H7 (cell line): ENCODE data around the gene LRP3. TPM values are rescaled to one million over a fixed set of nuclear protein-coding genes. Genes with fewer than 3 reads are reported as not detected.

Experiments used
- DNase-seq: peaks from one replicate; pipeline ENCODE4 v3.0.0; 2012
- H3K27me3 ChIP-seq: 2 replicates; pipeline ENCODE4 v1.6.0; 2011; ENCODE audit warnings: mild to moderate bottlenecking, low read length; ENCODE audit not compliant: control insufficient read depth, insufficient read depth
- H3K36me3 ChIP-seq: replicated peaks from 2 replicates; pipeline ENCODE4 v1.5.1; 2011; ENCODE audit warnings: low read length; ENCODE audit not compliant: control insufficient read depth, insufficient read depth
- H3K4me3 ChIP-seq: 2 replicates; pipeline ENCODE4 v1.5.1; 2011; ENCODE audit warnings: low read depth, mild to moderate bottlenecking, control low read depth, low read length, moderate library complexity; ENCODE audit not compliant: insufficient read depth
- total RNA-seq: library from RNA; depleted of rRNA; stranded (reverse); fragments of >200 nt; shearing (Covaris generic); gene quantifications from 2 replicates; pipeline ENCODE4 v1.2.3, GENCODE V29; 2014

The LRP3 gene
- total RNA-seq, 1 experiment from 2014 or later = 57.7 TPM

GRCh38 chr19:33241091-33241529 is 47.0 kb downstream of the LRP3 start:
- Histone ChIP-seq H3K36me3 (no peaks in the 10 kb centered on the region), H3K4me3 (no peak overlapping the region), H3K27me3 (no peaks in the 10 kb centered on the region)
- DNase-seq = no peak

GRCh38 chr19:33241530-33242101 is 47.5 kb downstream of the LRP3 start:
- Histone ChIP-seq H3K4me3 (no peak overlapping the region), H3K36me3 (no peaks in the 10 kb centered on the region), H3K27me3 (no peaks in the 10 kb centered on the region)
- DNase-seq = peak; percentile 88

- Histone ChIP-seq H3K27me3 (no peaks in the 10 kb centered on the region), H3K36me3 (no peaks in the 10 kb centered on the region), H3K4me3 (no peak overlapping the region)
- DNase-seq = no peak
Observed at GRCh38 chr19:33242131-33242530, 48.0 kb downstream of the LRP3 start.

- Histone ChIP-seq H3K27me3 (no peaks in the 10 kb centered on the region), H3K36me3 (no peaks in the 10 kb centered on the region), H3K4me3 (no peak overlapping the region)
- DNase-seq = no peak
Observed at GRCh38 chr19:33242911-33243310, 48.8 kb downstream of the LRP3 start.

- no peak overlapping the region for H3K4me3 ChIP-seq
- no peaks in the 10 kb centered on the region for H3K36me3 ChIP-seq
- DNase-seq = peak; percentile 65
- H3K27me3 ChIP-seq = no peaks in the 10 kb centered on the region
Observed at GRCh38 chr19:33245948-33246708, 52.0 kb downstream of the LRP3 start.

GRCh38 chr19:33246709-33247440 is 52.7 kb downstream of the LRP3 start:
- no peak overlapping the region for H3K4me3 ChIP-seq
- DNase-seq = peak; percentile 51
- H3K27me3 ChIP-seq = no peaks in the 10 kb centered on the region

GRCh38 chr19:33247441-33247819 is 53.3 kb downstream of the LRP3 start:
- H3K4me3 ChIP-seq = no peak overlapping the region
- H3K27me3 ChIP-seq = no peaks in the 10 kb centered on the region
- H3K36me3 ChIP-seq = no peaks in the 10 kb centered on the region
- DNase-seq = peak; percentile 42

More at GRCh38 chr19:33246709-33247440, 52.7 kb downstream of the LRP3 start:
- H3K36me3 ChIP-seq = no peaks in the 10 kb centered on the region

GRCh38 chr19:33248104-33248503 is 54.0 kb downstream of the LRP3 start:
- Histone ChIP-seq H3K27me3 (no peaks in the 10 kb centered on the region), H3K4me3 (no peak overlapping the region), H3K36me3 (no peaks in the 10 kb centered on the region)
- no peak for DNase-seq

GRCh38 chr19:33248553-33248953 is 54.4 kb downstream of the LRP3 start:
- Histone ChIP-seq H3K4me3 (no peak overlapping the region), H3K27me3 (no peaks in the 10 kb centered on the region), H3K36me3 (no peaks in the 10 kb centered on the region)
- peak; percentile 76 for DNase-seq

GRCh38 chr19:33248954-33249613 is 55.0 kb downstream of the LRP3 start:
- DNase-seq = peak; percentile 74
- Histone ChIP-seq H3K27me3 (no peaks in the 10 kb centered on the region), H3K36me3 (no peaks in the 10 kb centered on the region), H3K4me3 (no peak overlapping the region)

GRCh38 chr19:33249740-33250366 is 55.7 kb downstream of the LRP3 start:
- no peak for DNase-seq
- H3K27me3 ChIP-seq = no peaks in the 10 kb centered on the region
- H3K36me3 ChIP-seq = no peaks in the 10 kb centered on the region
- no peak overlapping the region for H3K4me3 ChIP-seq

GRCh38 chr19:33250500-33250899 is 56.4 kb downstream of the LRP3 start:
- DNase-seq = no peak
- no peaks in the 10 kb centered on the region for H3K36me3 ChIP-seq
- no peaks in the 10 kb centered on the region for H3K27me3 ChIP-seq
- H3K4me3 ChIP-seq = no peak overlapping the region

GRCh38 chr19:33251076-33251475 is 56.9 kb downstream of the LRP3 start:
- H3K4me3 ChIP-seq = no peak overlapping the region
- peak; percentile 74 for DNase-seq
- no peaks in the 10 kb centered on the region for H3K36me3 ChIP-seq
- no peaks in the 10 kb centered on the region for H3K27me3 ChIP-seq

- peak; percentile 57 for DNase-seq
- Histone ChIP-seq H3K27me3 (no peaks in the 10 kb centered on the region), H3K36me3 (no peaks in the 10 kb centered on the region), H3K4me3 (no peak overlapping the region)
Observed at GRCh38 chr19:33251526-33252090, 57.5 kb downstream of the LRP3 start.
